Keratinocyte (primary cell): Measurements from ENCODE around the gene ADGRV1. TPM values are rescaled to one million over a fixed set of nuclear protein-coding genes. Genes with fewer than 3 reads are reported as not detected.

Source experiments
- DNase-seq: peaks from one replicate; pipeline ENCODE4 v3.0.0-alpha.2; 2011; ENCODE audit warnings: low read depth, missing footprints, low spot score
- FAIRE-seq: peaks from 2 replicates; lab custom pipeline; 2011; peaks lifted over from hg19 to GRCh38; lab: Jason Lieb, UNC
- H2AFZ ChIP-seq: 2 replicates; pipeline ENCODE4 v1.6.0; 2012; ENCODE audit warnings: low read length, control low read depth, inconsistent platforms; ENCODE audit not compliant: control insufficient read depth
- H3K27ac ChIP-seq: 2 replicates; pipeline ENCODE4 v1.5.1; 2011; ENCODE audit warnings: low read length; ENCODE audit not compliant: control insufficient read depth, insufficient read depth
- H3K27me3 ChIP-seq: 3 replicates; pipeline ENCODE4 v1.6.0; 2011; ENCODE audit warnings: low read length; ENCODE audit not compliant: control insufficient read depth, insufficient read depth; ENCODE audit errors: extremely low read depth
- H3K36me3 ChIP-seq, 2 experiments: 2 replicates in 1 of 2; 3 replicates in 1 of 2; pipeline ENCODE4 v1.5.1; 2011; ENCODE audit warnings: low read length in 2 of 2, mild to moderate bottlenecking in 1 of 2; ENCODE audit not compliant: control insufficient read depth in 2 of 2, insufficient read depth in 2 of 2; ENCODE audit errors: extremely low read depth in 1 of 2
- H3K4me1 ChIP-seq: 3 replicates; pipeline ENCODE4 v1.5.1; 2011; ENCODE audit warnings: low read length; ENCODE audit not compliant: control insufficient read depth, insufficient read depth; ENCODE audit errors: extremely low read depth
- H3K4me2 ChIP-seq: 3 replicates; pipeline ENCODE4 v1.6.0; 2011; ENCODE audit warnings: low read depth, low read length; ENCODE audit not compliant: control insufficient read depth, insufficient read depth; ENCODE audit errors: extremely low read depth
- H3K4me3 ChIP-seq, 3 experiments: fragments of 200-600 bp in 1 of 3; sonication (generic) in 1 of 3; 2 replicates in 2 of 3; 3 replicates in 1 of 3; pipeline ENCODE4 v1.5.1; 2011 to 2016; ENCODE audit warnings: low read length in 3 of 3, mild to moderate bottlenecking in 3 of 3, control low read depth in 2 of 3, inconsistent platforms in 1 of 3, low read depth in 1 of 3, mixed read lengths in 1 of 3, mixed run types in 1 of 3, moderate library complexity in 1 of 3; ENCODE audit not compliant: control insufficient read depth in 2 of 3, insufficient read depth in 2 of 3; ENCODE audit errors: extremely low read depth in 1 of 3
- H3K79me2 ChIP-seq: 2 replicates; pipeline ENCODE4 v1.6.0; 2012; ENCODE audit warnings: low read length; ENCODE audit not compliant: control insufficient read depth, insufficient read depth
- H3K9ac ChIP-seq: 3 replicates; pipeline ENCODE4 v1.6.0; 2011; ENCODE audit warnings: low read length; ENCODE audit not compliant: control insufficient read depth, insufficient read depth; ENCODE audit errors: extremely low read depth
- H3K9me1 ChIP-seq: 3 replicates; pipeline ENCODE4 v1.6.0; 2011; ENCODE audit warnings: low read length; ENCODE audit not compliant: control insufficient read depth, insufficient read depth; ENCODE audit errors: extremely low read depth
- H3K9me3 ChIP-seq: 2 replicates; pipeline ENCODE4 v1.5.1; 2012; ENCODE audit warnings: low read depth, low read length; ENCODE audit not compliant: control insufficient read depth
- H4K20me1 ChIP-seq: 3 replicates; pipeline ENCODE4 v1.6.0; 2011; ENCODE audit warnings: low read length; ENCODE audit not compliant: control insufficient read depth, insufficient read depth; ENCODE audit errors: extremely low read depth
- CTCF ChIP-seq, 3 experiments: IDR thresholded peaks in 1 of 3; conservative IDR thresholded peaks in 1 of 3; optimal IDR thresholded peaks in 1 of 3; 2 replicates in 2 of 3; 3 replicates in 1 of 3; pipeline versions ENCODE3 to v1.5.1; 2011; ENCODE audit warnings: low read length in 3 of 3, mild to moderate bottlenecking in 3 of 3, moderate library complexity in 2 of 3, control low read depth in 1 of 3, inconsistent platforms in 1 of 3; ENCODE audit not compliant: insufficient read depth in 2 of 3; ENCODE audit errors: extremely low read depth in 1 of 3
- EZH2 ChIP-seq: IDR thresholded peaks from one replicate; pipeline ENCODE4 v1.6.1; 2012; ENCODE audit warnings: inconsistent platforms, mild to moderate bottlenecking, low read length, moderate library complexity
- dilution Hi-C: fragments of 300-500 bp; cut with MboI; formaldehyde crosslinking; loops from one replicate; pipeline ENCODE4 v1.7.0; 2020; ENCODE audit warnings: low sequenced_read_pairs; ENCODE audit not compliant: extremely low pct_ligation_motif_present
- polyA plus RNA-seq, 5 experiments: library from polyadenylated mRNA; depleted of rRNA in 3 of 5; stranded (reverse) in 3 of 5; stranded (forward) in 1 of 5; unstranded in 1 of 5; fragments of >200 nt; gene quantifications; 1 replicate in 1 of 5; 2 replicates in 3 of 5; 3 replicates in 1 of 5; pipeline versions ENCODE4 v1.2.1 to v1.2.3, GENCODE V29; 2011 to 2012; ENCODE audit warnings: missing spikeins in 2 of 5, low read depth in 1 of 5, low replicate concordance in 1 of 5

ADGRV1 gene
- polyA plus RNA-seq, 1 donor (not counting 4 experiments of a cell fraction or from before 2014, with no cell fraction given): 0.05 TPM

DNA sequence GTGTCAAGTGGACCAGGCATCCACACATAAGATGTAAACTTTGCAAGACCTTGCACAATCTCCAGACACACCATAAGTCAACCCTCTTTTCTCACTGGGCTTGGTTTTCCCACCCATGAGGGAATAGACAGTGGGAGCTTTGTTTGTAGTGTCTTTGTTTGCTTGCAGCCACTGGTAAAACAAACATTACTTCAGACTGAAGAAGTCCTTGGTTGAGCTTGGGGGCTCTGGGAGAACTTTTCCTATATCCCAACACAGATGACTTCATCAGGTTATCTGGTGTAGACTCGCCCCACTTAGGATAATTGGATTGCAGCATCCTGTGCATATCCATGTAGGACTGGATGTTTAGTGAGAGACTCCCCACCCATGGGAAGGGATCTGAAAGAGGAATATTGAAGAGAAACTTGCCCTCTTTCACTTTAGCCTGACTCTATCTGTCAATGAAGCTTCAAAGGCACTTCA, 11.5 kb upstream of the ADGRV1 start:
- dilution Hi-C loops: no loop called here
- H3K4me1 ChIP-seq: no peaks in the 10 kb centered on the region
- H3K9me1 ChIP-seq: no peaks in the 10 kb centered on the region
- no peaks in the 10 kb centered on the region for H4K20me1 ChIP-seq
- H3K4me3 ChIP-seq: no peak overlapping the region
- H2AFZ ChIP-seq: no peak overlapping the region
- no peak overlapping the region for H3K27ac ChIP-seq
- no peak for TF ChIP-seq EZH2
- no peak for TF ChIP-seq CTCF (optimal IDR thresholded peaks at IDR 0.05 in 1 of 3, IDR thresholded peaks at IDR 0.05 in 1 of 3, conservative IDR thresholded peaks at IDR 0.05 in 1 of 3; ENCODE audit: extremely low read depth in 1 of 3, insufficient read depth in 2 of 3, low read length in 3 of 3)
- no peaks in the 10 kb centered on the region for H3K9me3 ChIP-seq
- no peak overlapping the region for H3K4me2 ChIP-seq
- peaks cover 8% of the 10 kb centered on the region for H3K27me3 ChIP-seq
- FAIRE-seq (no peak), DNase-seq (no peak)
- no peak overlapping the region for H3K9ac ChIP-seq
- H3K79me2 ChIP-seq: no peaks in the 10 kb centered on the region
- no peaks in the 10 kb centered on the region for H3K36me3 ChIP-seq

DNA sequence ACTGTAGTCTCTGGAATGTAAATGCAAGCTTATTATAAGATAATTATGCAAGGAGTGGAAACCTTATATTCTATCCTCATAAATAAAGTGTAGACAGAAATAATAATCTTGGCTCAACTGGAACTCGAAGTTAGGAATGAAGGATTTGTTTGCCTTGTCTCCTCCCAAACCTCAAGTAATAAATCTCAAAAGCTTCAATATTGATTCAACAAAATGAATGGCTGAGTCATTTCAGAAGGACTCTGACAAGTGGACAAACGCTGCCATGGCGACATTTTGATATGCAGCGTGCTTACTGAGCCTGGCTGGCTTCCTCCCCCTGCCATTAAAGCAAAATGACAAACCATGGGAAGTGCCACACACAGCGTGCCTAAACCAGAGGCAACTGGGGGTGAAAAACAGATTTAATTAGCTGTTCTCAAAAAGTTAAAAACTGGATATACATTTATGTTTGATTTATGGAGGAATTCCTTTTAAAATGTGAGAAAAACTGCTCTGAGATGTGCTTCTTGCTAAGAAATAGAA, 10.5 kb upstream of the ADGRV1 start:
- Histone ChIP-seq H2AFZ (no peak overlapping the region), H3K9me3 (no peaks in the 10 kb centered on the region), H4K20me1 (no peaks in the 10 kb centered on the region), H3K4me3 (no peak overlapping the region), H3K4me1 (no peaks in the 10 kb centered on the region), H3K4me2 (no peak overlapping the region), H3K9ac (no peak overlapping the region), H3K36me3 (no peaks in the 10 kb centered on the region), H3K27me3 (peaks cover 10% of the 10 kb centered on the region), H3K79me2 (no peaks in the 10 kb centered on the region), H3K9me1 (no peaks in the 10 kb centered on the region), H3K27ac (no peak overlapping the region)
- FAIRE-seq: no peak
- DNase-seq: no peak
- TF ChIP-seq CTCF (optimal IDR thresholded peaks at IDR 0.05 in 1 of 3, IDR thresholded peaks at IDR 0.05 in 1 of 3, conservative IDR thresholded peaks at IDR 0.05 in 1 of 3; ENCODE audit: extremely low read depth in 1 of 3, insufficient read depth in 2 of 3, low read length in 3 of 3) (no peak), EZH2 (no peak)
- dilution Hi-C loops: no loop called here
